ENCODE results near the gene SDK1. TPM values are rescaled to one million over a fixed set of nuclear protein-coding genes. Genes with fewer than 3 reads are reported as not detected.

The SDK1 gene
- total and polyA plus RNA-seq, 7 donors: 0.31 to 2.4 (median 1.3) TPM

DNA sequence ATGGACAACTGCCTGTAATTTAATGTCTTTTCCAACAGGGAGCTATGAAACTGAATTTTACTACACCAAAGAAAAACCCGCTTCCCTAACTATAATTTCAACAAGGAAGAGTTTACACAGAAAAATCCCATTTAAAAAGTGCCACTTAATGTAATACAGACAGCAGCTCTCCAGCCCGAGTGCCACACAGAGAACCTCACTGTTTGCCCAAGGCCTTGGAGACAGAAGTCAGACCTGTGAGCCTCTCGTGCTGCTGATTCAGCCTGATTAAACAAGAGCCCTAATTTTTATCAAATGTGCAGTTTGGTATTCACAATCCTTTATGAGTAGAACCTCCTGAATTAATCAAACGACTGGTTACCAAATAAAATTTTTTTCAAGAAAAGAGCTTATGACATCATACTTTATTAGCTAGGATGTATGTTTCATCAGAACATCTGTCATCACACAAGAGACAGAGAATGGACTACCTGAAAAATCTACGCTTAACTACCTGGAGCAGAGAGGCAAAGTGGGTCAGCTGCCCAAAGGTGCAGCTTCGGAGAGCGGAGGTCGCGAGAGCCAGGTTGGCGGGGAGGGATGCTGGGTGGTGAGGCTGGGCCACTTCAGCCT, 543.6 kb downstream of the SDK1 start:
- Histone ChIP-seq H3K9me3 (no peaks in the 10 kb centered on the region), H3K27ac (no peak overlapping the region), H3K4me1 (no peaks in the 10 kb centered on the region), H3K4me3 (no peak overlapping the region), H3K27me3 (ENCODE audit: insufficient read depth in 3 of 3, low read length in 2 of 3) (no peaks in the 10 kb centered on the region), H3K36me3 (ENCODE audit: insufficient read depth in 1 of 2, low read depth in 1 of 2) (no peaks in the 10 kb centered on the region)
- WGBS, 3 donors: 93 to 95% (median 94%) methylated on average over 10 of the region's 10 CpGs
- TF ChIP-seq, protein P1, sequence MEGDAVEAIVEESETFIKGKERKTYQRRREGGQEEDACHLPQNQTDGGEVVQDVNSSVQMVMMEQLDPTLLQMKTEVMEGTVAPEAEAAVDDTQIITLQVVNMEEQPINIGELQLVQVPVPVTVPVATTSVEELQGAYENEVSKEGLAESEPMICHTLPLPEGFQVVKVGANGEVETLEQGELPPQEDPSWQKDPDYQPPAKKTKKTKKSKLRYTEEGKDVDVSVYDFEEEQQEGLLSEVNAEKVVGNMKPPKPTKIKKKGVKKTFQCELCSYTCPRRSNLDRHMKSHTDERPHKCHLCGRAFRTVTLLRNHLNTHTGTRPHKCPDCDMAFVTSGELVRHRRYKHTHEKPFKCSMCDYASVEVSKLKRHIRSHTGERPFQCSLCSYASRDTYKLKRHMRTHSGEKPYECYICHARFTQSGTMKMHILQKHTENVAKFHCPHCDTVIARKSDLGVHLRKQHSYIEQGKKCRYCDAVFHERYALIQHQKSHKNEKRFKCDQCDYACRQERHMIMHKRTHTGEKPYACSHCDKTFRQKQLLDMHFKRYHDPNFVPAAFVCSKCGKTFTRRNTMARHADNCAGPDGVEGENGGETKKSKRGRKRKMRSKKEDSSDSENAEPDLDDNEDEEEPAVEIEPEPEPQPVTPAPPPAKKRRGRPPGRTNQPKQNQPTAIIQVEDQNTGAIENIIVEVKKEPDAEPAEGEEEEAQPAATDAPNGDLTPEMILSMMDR (IDR thresholded peaks at IDR 0.05): no peak
- intact Hi-C loops (cut with DNase I): no loop called here
- DNase-seq: no peak
- ATAC-seq: no peak

DNA sequence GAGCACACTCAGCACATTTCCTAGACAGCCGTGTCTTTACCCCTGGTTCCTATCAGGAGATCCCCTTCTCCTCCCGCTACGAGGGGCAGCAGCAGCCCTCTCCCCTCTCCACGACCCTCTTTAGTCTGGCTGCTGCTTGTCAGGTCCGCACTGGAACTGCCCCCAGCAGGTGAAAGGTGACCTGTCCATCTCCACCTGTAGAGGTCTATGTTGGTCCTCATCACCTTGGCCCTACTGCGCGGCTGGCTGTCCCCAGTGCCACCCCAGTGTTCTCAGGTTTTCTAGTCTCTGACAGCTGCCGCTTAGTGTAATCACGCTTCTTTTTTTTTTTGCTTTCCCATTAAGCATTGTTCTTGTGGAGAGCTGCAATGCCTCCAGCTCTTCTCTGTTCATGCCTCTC, 545.7 kb downstream of the SDK1 start:
- WGBS, 3 donors: 80 to 89% (median 82%) methylated on average over 9 of the region's 9 CpGs

DNA sequence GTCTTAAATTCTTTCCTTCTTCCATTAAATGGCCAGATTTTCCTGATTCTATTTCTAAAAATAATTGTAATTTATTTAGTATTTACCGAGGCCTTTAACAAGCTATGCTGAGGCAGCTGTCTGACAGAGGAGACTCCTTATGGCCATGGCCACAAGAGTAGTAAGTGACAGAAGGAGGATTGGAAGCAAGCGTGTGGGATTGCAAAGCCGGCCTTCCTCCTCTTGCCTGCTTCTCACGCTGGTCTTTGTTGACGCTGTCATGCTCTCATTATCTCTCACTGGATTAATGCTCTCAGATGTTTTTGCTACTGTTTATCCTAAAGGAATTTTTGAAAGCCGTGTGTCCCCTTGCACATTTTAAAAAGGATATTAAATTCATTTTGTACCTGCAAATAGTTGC, 546.3 kb downstream of the SDK1 start:
- TF ChIP-seq, protein P1 (IDR thresholded peaks at IDR 0.05): no peak
- intact Hi-C loops (cut with DNase I): no loop called here
- no peak overlapping the region for H3K27ac ChIP-seq
- no peaks in the 10 kb centered on the region for H3K27me3 ChIP-seq (ENCODE audit: insufficient read depth in 3 of 3, low read length in 2 of 3)
- no peak for DNase-seq
- no peaks in the 10 kb centered on the region for H3K4me1 ChIP-seq
- no peak for ATAC-seq
- H3K9me3 ChIP-seq: no peaks in the 10 kb centered on the region
- no peak overlapping the region for H3K4me3 ChIP-seq
- WGBS, 3 donors: 54 to 78% (median 61%) methylated on average over 6 of the region's 6 CpGs
- H3K36me3 ChIP-seq (ENCODE audit: insufficient read depth in 1 of 2, low read depth in 1 of 2): no peaks in the 10 kb centered on the region

More for the DNA sequence above, 545.7 kb downstream of the SDK1 start:
- no peaks in the 10 kb centered on the region for H3K36me3 ChIP-seq (ENCODE audit: insufficient read depth in 1 of 2, low read depth in 1 of 2)
- H3K4me1 ChIP-seq: no peaks in the 10 kb centered on the region
- H3K9me3 ChIP-seq: no peaks in the 10 kb centered on the region
- DNase-seq (no peak), ATAC-seq (no peak)
- TF ChIP-seq, protein P1 (IDR thresholded peaks at IDR 0.05): no peak
- no peak overlapping the region for H3K27ac ChIP-seq
- intact Hi-C loops (cut with DNase I): no loop called here
- no peaks in the 10 kb centered on the region for H3K27me3 ChIP-seq (ENCODE audit: insufficient read depth in 3 of 3, low read length in 2 of 3)
- H3K4me3 ChIP-seq: no peak overlapping the region

DNA sequence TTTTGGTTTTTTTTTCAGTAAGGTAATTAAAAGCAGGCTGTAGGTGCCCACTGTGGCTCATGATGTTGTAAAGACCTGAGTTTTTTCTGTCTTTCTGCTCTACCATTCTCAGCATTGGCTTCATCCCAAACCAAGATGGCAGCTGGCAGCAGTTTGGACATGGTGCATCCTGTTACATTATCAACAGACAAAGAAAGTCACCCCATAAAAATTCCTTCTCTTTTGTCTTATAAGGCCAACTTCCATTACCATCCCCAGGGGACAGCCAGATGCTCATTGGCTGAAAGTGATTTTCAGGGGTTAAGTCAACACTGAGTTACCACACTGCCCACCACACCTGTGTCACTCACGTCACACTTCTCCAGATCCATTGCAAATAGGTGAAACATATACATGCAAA, 558.4 kb downstream of the SDK1 start:
- Histone ChIP-seq H3K4me3 (no peak overlapping the region), H3K9me3 (no peaks in the 10 kb centered on the region), H3K27me3 (ENCODE audit: insufficient read depth in 3 of 3, low read length in 2 of 3) (peaks cover 0 to 3% (median 0%) of the 10 kb centered on the region in 3 donors), H3K36me3 (ENCODE audit: insufficient read depth in 1 of 2, low read depth in 1 of 2) (no peaks in the 10 kb centered on the region), H3K27ac (no peak overlapping the region), H3K4me1 (no peaks in the 10 kb centered on the region)
- intact Hi-C loops (cut with DNase I): no loop called here
- 81 to 93% (median 84%) methylated on average over 1 of the region's 1 CpG for WGBS, 3 donors
- ATAC-seq: no peak
- TF ChIP-seq, protein P1 (IDR thresholded peaks at IDR 0.05): no peak
- no peak for DNase-seq

DNA sequence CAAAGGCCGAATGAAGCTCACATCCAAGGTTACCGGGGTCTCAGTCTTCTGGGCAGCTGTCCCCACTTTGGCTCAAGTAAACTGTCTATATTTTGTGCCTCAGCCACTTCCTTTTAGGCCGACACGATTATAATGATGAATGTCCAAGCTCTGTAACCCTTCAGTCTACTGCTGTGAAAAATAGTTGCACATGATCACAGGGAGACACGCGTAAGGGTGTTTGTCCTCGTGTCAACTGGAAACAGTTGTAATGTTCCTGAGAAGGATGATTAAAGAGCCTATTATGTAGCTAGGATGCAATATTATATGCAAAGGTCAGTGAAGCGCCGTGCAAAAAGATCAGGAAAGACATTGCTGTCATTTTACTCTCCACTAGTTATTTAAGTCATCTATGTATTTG, 559.9 kb downstream of the SDK1 start:
- no peak for ATAC-seq
- WGBS, 3 donors: 64 to 71% (median 68%) methylated on average over 9 of the region's 9 CpGs
- no peaks in the 10 kb centered on the region for H3K4me1 ChIP-seq

More for the DNA sequence above, 559.9 kb downstream of the SDK1 start:
- no peaks in the 10 kb centered on the region for H3K36me3 ChIP-seq (ENCODE audit: insufficient read depth in 1 of 2, low read depth in 1 of 2)
- intact Hi-C loops (cut with DNase I): no loop called here
- peaks cover 0 to 3% (median 0%) of the 10 kb centered on the region in 3 donors for H3K27me3 ChIP-seq (ENCODE audit: insufficient read depth in 3 of 3, low read length in 2 of 3)
- no peak overlapping the region for H3K4me3 ChIP-seq
- no peak for DNase-seq
- no peak overlapping the region for H3K27ac ChIP-seq
- TF ChIP-seq, protein P1 (IDR thresholded peaks at IDR 0.05): no peak
- H3K9me3 ChIP-seq: no peaks in the 10 kb centered on the region

All from psoas muscle (tissue), 8 donors.